ENCODE results near the gene FAHD2A. TPM values are rescaled to one million over a fixed set of nuclear protein-coding genes. Genes with fewer than 3 reads are reported as not detected.

FAHD2A gene
- total RNA-seq, 1 experiment from 2014 or later, result 25.4 TPM

GRCh38 chr2:95391641-95392310, 10.7 kb upstream of the FAHD2A start:
- Histone ChIP-seq H3K4me1 (ENCODE audit: control insufficient read depth in 1 of 2, insufficient read depth in 2 of 2, low read length in 2 of 2) (peaks cover 0 to 3% of the 10 kb centered on the region in 2 experiments; a peak in 1 of 4 replicates), H3K9ac (ENCODE audit: low read length) (no peak overlapping the region), H3K9me2 (ENCODE audit: insufficient read depth) (no peaks in the 10 kb centered on the region), H4K20me1 (ENCODE audit: insufficient read depth) (no peaks in the 10 kb centered on the region), H2AFZ (ENCODE audit: low read depth, low read length, poor library complexity, severe bottlenecking) (no peak overlapping the region), H3K4me2 (ENCODE audit: low read length) (no peak overlapping the region), H3K4me3 (replicated peaks in 1 of 2; ENCODE audit: low read depth in 1 of 2, low read length in 2 of 2) (no peak overlapping the region), H3K9me3 (ENCODE audit: control insufficient read depth in 1 of 2, insufficient read depth in 1 of 2, low read depth in 1 of 2, low read length in 2 of 2) (no peaks in the 10 kb centered on the region), H3K79me2 (ENCODE audit: insufficient read depth, low read length) (no peaks in the 10 kb centered on the region), H3K27me3 (ENCODE audit: insufficient read depth, low read length) (no peaks in the 10 kb centered on the region), H3K27ac (ENCODE audit: low read depth, low read length) (no peak overlapping the region), H3K36me3 (ENCODE audit: control insufficient read depth in 1 of 2, insufficient read depth in 2 of 2, low read length in 2 of 2) (no peaks in the 10 kb centered on the region)
- no peak for DNase-seq (ENCODE audit: low read depth, low spot score)
- ATAC-seq, result no peak
- CTCF ChIA-PET, result no interaction called here
- BruUV-seq (replicated peaks), result no TSS peak
- POLR2A ChIA-PET, result no interaction called here
- RAD21 ChIA-PET (ENCODE audit: low non-redundant PET in 1 of 2, low total read pairs in 2 of 2, uncharacterized antibody in 2 of 2, unreplicated experiment in 2 of 2), result no interaction called here
- intact Hi-C loops (cut with micrococcal nuclease), result no loop called here
- TF ChIP-seq ZFX (IDR thresholded peaks at IDR 0.05) (no peak), ATF3 (IDR thresholded peaks at IDR 0.05) (no peak)

- ATAC-seq (no peak), DNase-seq (ENCODE audit: low read depth, low spot score) (no peak)
- no peaks in the 10 kb centered on the region for H3K36me3 ChIP-seq (ENCODE audit: control insufficient read depth in 1 of 2, insufficient read depth in 2 of 2, low read length in 2 of 2)
- ChIA-PET RAD21 (ENCODE audit: low non-redundant PET in 1 of 2, low total read pairs in 2 of 2, uncharacterized antibody in 2 of 2, unreplicated experiment in 2 of 2) (no interaction called here), CTCF (interaction anchor here (1.1 kb wide), 1 partner anchor 47 kb away, joined by 3 read pairs; no protein-coding TSS in a partner anchor), POLR2A (no interaction called here)
- no peak overlapping the region for H3K4me3 ChIP-seq (replicated peaks in 1 of 2; ENCODE audit: low read depth in 1 of 2, low read length in 2 of 2)
- peaks cover 0 to 3% of the 10 kb centered on the region in 2 experiments; a peak in 1 of 4 replicates for H3K4me1 ChIP-seq (ENCODE audit: control insufficient read depth in 1 of 2, insufficient read depth in 2 of 2, low read length in 2 of 2)
- BruUV-seq (replicated peaks), result no TSS peak
- H3K9ac ChIP-seq (ENCODE audit: low read length), result no peak overlapping the region
- intact Hi-C loops (cut with micrococcal nuclease), result no loop called here
- no peaks in the 10 kb centered on the region for H3K9me2 ChIP-seq (ENCODE audit: insufficient read depth)
- no peaks in the 10 kb centered on the region for H3K9me3 ChIP-seq (ENCODE audit: control insufficient read depth in 1 of 2, insufficient read depth in 1 of 2, low read depth in 1 of 2, low read length in 2 of 2)
- no peak overlapping the region for H3K27ac ChIP-seq (ENCODE audit: low read depth, low read length)
- no peak overlapping the region for H3K4me2 ChIP-seq (ENCODE audit: low read length)
- no peaks in the 10 kb centered on the region for H3K79me2 ChIP-seq (ENCODE audit: insufficient read depth, low read length)
- TF ChIP-seq REST (IDR thresholded peaks at IDR 0.05; ENCODE audit: low read depth), result no peak
- no peak for TF ChIP-seq YY1 (IDR thresholded peaks at IDR 0.05; ENCODE audit: extremely low read depth, insufficient replicate concordance, low read depth, low read length)
- no peak for TF ChIP-seq SP1 (IDR thresholded peaks at IDR 0.05; ENCODE audit: low read depth)
- no peaks in the 10 kb centered on the region for H3K27me3 ChIP-seq (ENCODE audit: insufficient read depth, low read length)
- H2AFZ ChIP-seq (ENCODE audit: low read depth, low read length, poor library complexity, severe bottlenecking), result no peak overlapping the region
- H4K20me1 ChIP-seq (ENCODE audit: insufficient read depth), result no peaks in the 10 kb centered on the region
Observed at GRCh38 chr2:95392320-95392719, 10.2 kb upstream of the FAHD2A start.

All from HCT116 (cell line).